IMR-90 (cell line): ENCODE measurements around the gene CDKN2A. TPM values are rescaled to one million over a fixed set of nuclear protein-coding genes. Genes with fewer than 3 reads are reported as not detected.

ENCODE experiments used
- ATAC-seq: fragments of 200-7000 bp; cut with Tn5 transposase; 2 replicates; pipeline ENCODE4 v1.9.1; 2020; ENCODE audit warnings: low read depth, mild to moderate bottlenecking, moderate library complexity
- BruUV-seq: library from RNA; stranded (reverse); fragments of 400-500 nt; replicated peaks from 2 replicates; lab custom pipeline; 2021; lab: Mats Ljungman, UMichigan
- CTCF ChIA-PET: fragments of 300-600 bp; formaldehyde crosslinking; extraction: SDS; loops from one replicate; lab custom pipeline; 2021; ENCODE audit warnings: antibody characterized with exemption; lab: Yijun Ruan, JAX
- POLR2A ChIA-PET: fragments of 300-600 bp; sonication (Branson Sonifier 250); formaldehyde crosslinking; loops from one replicate; lab custom pipeline; 2022; ENCODE audit warnings: antibody characterized with exemption; ENCODE audit not compliant: unreplicated experiment; lab: Charles Lee
- DNase-seq: peaks from one replicate; pipeline ENCODE4 v3.0.0; 2013
- H2AFZ ChIP-seq: replicated peaks from 2 replicates; pipeline ENCODE3; 2013; ENCODE audit warnings: low read length, mild to moderate bottlenecking; ENCODE audit not compliant: poor library complexity
- H2AK5ac ChIP-seq: 2 replicates; pipeline ENCODE4 v1.6.1; 2013; ENCODE audit warnings: low read depth, low read length, inconsistent platforms
- H2AK9ac ChIP-seq: replicated peaks from 2 replicates; pipeline ENCODE3; 2013; ENCODE audit warnings: mild to moderate bottlenecking, low read depth, low read length, moderate library complexity; ENCODE audit not compliant: poor library complexity
- H2BK120ac ChIP-seq: 2 replicates; pipeline ENCODE4 v1.6.1; 2013; ENCODE audit warnings: low read depth, low read length, inconsistent platforms
- H2BK15ac ChIP-seq: 3 replicates; pipeline ENCODE4 v1.6.1; 2013; ENCODE audit warnings: low read depth, low read length, inconsistent platforms
- H2BK20ac ChIP-seq: 2 replicates; pipeline ENCODE4 v1.6.1; 2013; ENCODE audit warnings: low read depth, mild to moderate bottlenecking, inconsistent platforms, low read length, moderate library complexity
- H2BK5ac ChIP-seq: 2 replicates; pipeline ENCODE4 v1.6.1; 2013; ENCODE audit warnings: mild to moderate bottlenecking, low read depth, low read length, inconsistent platforms; ENCODE audit not compliant: poor library complexity, severe bottlenecking
- H3K14ac ChIP-seq: replicated peaks from 2 replicates; pipeline ENCODE4 v1.6.1; 2013; ENCODE audit warnings: low read depth, low read length, inconsistent platforms
- H3K18ac ChIP-seq: 2 replicates; pipeline ENCODE4 v1.6.1; 2013; ENCODE audit warnings: low read depth, low read length, control low read depth
- H3K23ac ChIP-seq: 2 replicates; pipeline ENCODE4 v1.6.1; 2013; ENCODE audit warnings: low read depth, low read length, inconsistent platforms
- H3K27ac ChIP-seq: 2 replicates; pipeline ENCODE4 v1.5.1; 2013; ENCODE audit warnings: mild to moderate bottlenecking, control low read depth, low read length; ENCODE audit not compliant: insufficient read depth
- H3K27me3 ChIP-seq: 2 replicates; pipeline ENCODE4 v1.6.1; 2013; ENCODE audit warnings: low read length; ENCODE audit not compliant: control insufficient read depth, insufficient read depth
- H3K36me3 ChIP-seq: 2 replicates; pipeline ENCODE4 v1.6.1; 2013; ENCODE audit warnings: low read length, mixed read lengths; ENCODE audit not compliant: control insufficient read depth, insufficient read depth
- H3K4ac ChIP-seq: 2 replicates; pipeline ENCODE4 v1.6.1; 2013; ENCODE audit warnings: low read depth, low read length, inconsistent platforms
- H3K4me1 ChIP-seq: 2 replicates; pipeline ENCODE4 v1.6.1; 2013; ENCODE audit warnings: low read length, mixed read lengths; ENCODE audit not compliant: control insufficient read depth, insufficient read depth
- H3K4me2 ChIP-seq: 2 replicates; pipeline ENCODE4 v1.6.1; 2013; ENCODE audit warnings: low read depth, mild to moderate bottlenecking, control low read depth, low read length, moderate library complexity
- H3K4me3 ChIP-seq: 2 replicates; pipeline ENCODE4 v1.5.1; 2013; ENCODE audit warnings: low read depth, mild to moderate bottlenecking, control low read depth, low read length, moderate library complexity; ENCODE audit not compliant: insufficient read depth
- H3K56ac ChIP-seq: 2 replicates; pipeline ENCODE4 v1.6.1; 2013; ENCODE audit warnings: low read length, inconsistent platforms; ENCODE audit not compliant: insufficient read depth; ENCODE audit errors: extremely low read depth
- H3K79me1 ChIP-seq, 2 experiments: 2 replicates each; pipeline ENCODE4 v1.6.1; 2013; ENCODE audit warnings: low read length in 2 of 2, inconsistent platforms in 1 of 2, low read depth in 1 of 2
- H3K9ac ChIP-seq: 2 replicates; pipeline ENCODE4 v1.6.1; 2013; ENCODE audit warnings: low read depth, low read length, control low read depth
- H3K9me1 ChIP-seq: 2 replicates; pipeline ENCODE4 v1.6.1; 2013; ENCODE audit warnings: low read length, inconsistent platforms; ENCODE audit not compliant: insufficient read depth
- H3K9me3 ChIP-seq: 2 replicates; pipeline ENCODE4 v1.6.1; 2013; ENCODE audit warnings: low read length; ENCODE audit not compliant: control insufficient read depth, insufficient read depth
- H4K20me1 ChIP-seq: 2 replicates; pipeline ENCODE4 v1.6.1; 2013; ENCODE audit warnings: low read length, inconsistent platforms; ENCODE audit not compliant: insufficient read depth
- H4K5ac ChIP-seq: 2 replicates; pipeline ENCODE4 v1.6.1; 2013; ENCODE audit warnings: mild to moderate bottlenecking, low read depth, low read length, control low read depth
- H4K8ac ChIP-seq, 2 experiments: 2 replicates each; pipeline ENCODE4 v1.6.1; 2013; ENCODE audit warnings: low read depth in 2 of 2, low read length in 2 of 2, control low read depth in 1 of 2, inconsistent platforms in 1 of 2
- H4K91ac ChIP-seq: 2 replicates; pipeline ENCODE4 v1.6.1; 2013; ENCODE audit warnings: low read depth, low read length, inconsistent platforms; ENCODE audit not compliant: insufficient read depth
- BHLHE40 ChIP-seq: fragments of 150-350 bp; IDR thresholded peaks from 2 replicates; pipeline ENCODE4 v1.6.1; 2016; ENCODE audit warnings: mild to moderate bottlenecking, low read depth, low read length
- CEBPB ChIP-seq: IDR thresholded peaks from 2 replicates; pipeline ENCODE4 v1.6.1; 2012; ENCODE audit warnings: low read depth, low read length, improper control_type of control experiment
- CTCF ChIP-seq: conservative IDR thresholded peaks from 2 replicates; pipeline ENCODE4 v1.5.1; 2012; ENCODE audit warnings: mild to moderate bottlenecking, low read depth, low read length, improper control_type of control experiment
- ELK1 ChIP-seq: fragments of 150-350 bp; IDR thresholded peaks from 2 replicates; pipeline ENCODE4 v1.6.1; 2016; ENCODE audit warnings: low read depth, mild to moderate bottlenecking, low read length, moderate library complexity, borderline replicate concordance
- FOS ChIP-seq: fragments of 150-350 bp; IDR thresholded peaks from 2 replicates; pipeline ENCODE4 v1.6.1; 2016; ENCODE audit warnings: low read depth, low read length
- MAFK ChIP-seq: IDR thresholded peaks from 2 replicates; pipeline ENCODE4 v1.6.1; 2012; ENCODE audit warnings: low read depth, low read length, improper control_type of control experiment
- MAZ ChIP-seq: IDR thresholded peaks from 2 replicates; pipeline ENCODE4 v1.6.1; 2012; ENCODE audit warnings: low read depth, mild to moderate bottlenecking, low read length, improper control_type of control experiment, moderate library complexity, borderline replicate concordance
- MXI1 ChIP-seq: IDR thresholded peaks from 2 replicates; pipeline ENCODE4 v1.6.1; 2012; ENCODE audit warnings: low read depth, mild to moderate bottlenecking, low read length, moderate library complexity, borderline replicate concordance
- NFE2L2 ChIP-seq: fragments of 150-350 bp; IDR thresholded peaks from 2 replicates; pipeline ENCODE4 v1.6.1; 2016; ENCODE audit warnings: low read depth, mild to moderate bottlenecking, low read length
- POLR2A ChIP-seq: IDR thresholded peaks from 2 replicates; pipeline ENCODE4 v1.6.1; 2012; ENCODE audit warnings: mild to moderate bottlenecking, low read depth, low read length
- RAD21 ChIP-seq: IDR thresholded peaks from 2 replicates; pipeline ENCODE4 v1.6.1; 2012; ENCODE audit warnings: low read length, improper control_type of control experiment
- RCOR1 ChIP-seq: IDR thresholded peaks from 2 replicates; pipeline ENCODE4 v1.6.1; 2012; ENCODE audit warnings: mild to moderate bottlenecking, low read length, improper control_type of control experiment; ENCODE audit not compliant: insufficient replicate concordance
- RFX5 ChIP-seq: IDR thresholded peaks from 2 replicates; pipeline ENCODE4 v1.8.0; 2012; ENCODE audit warnings: low read depth, mild to moderate bottlenecking, low read length, moderate library complexity
- USF2 ChIP-seq: fragments of 150-350 bp; IDR thresholded peaks from 2 replicates; pipeline ENCODE4 v1.6.1; 2017; ENCODE audit warnings: mild to moderate bottlenecking, antibody characterized with exemption, low read length, low read depth
- WGBS, 2 experiments: methylation state at CpG; one replicate each; pipeline versions ENCODE4 v1.1.5 to v1.1.7; 2013; ENCODE audit warnings: missing lambda C conversion rate in 2 of 2; ENCODE audit not compliant: insufficient read length in 1 of 2; ENCODE audit errors: extremely low coverage in 2 of 2; 5-methylcytosine and 5-hydroxymethylcytosine counted together
- dilution Hi-C: fragments of 300-500 bp; cut with HindIII; formaldehyde crosslinking; loops from one replicate; pipeline ENCODE4 v1.14.3; 2018; ENCODE audit warnings: low sequenced_read_pairs; ENCODE audit not compliant: unreplicated experiment
- in situ Hi-C: fragments of 300-500 bp; cut with MboI; formaldehyde crosslinking; loops from 3 replicates; pipeline ENCODE4 v1.14.3; 2019; ENCODE audit warnings: low sequenced_read_pairs, inconsistent platforms, mixed read lengths
- intact Hi-C: fragments of 100-400 bp; cut with micrococcal nuclease; formaldehyde crosslinking; loops from 2 replicates; pipeline ENCODE4 v1.10.0; 2022
- polyA plus RNA-seq, 3 experiments: library from polyadenylated mRNA; depleted of rRNA; stranded (reverse); fragments of >200 nt; gene quantifications; 2 replicates each; pipeline ENCODE4 v1.2.3, GENCODE V29; 2012; ENCODE audit warnings: low replicate concordance in 1 of 3
- total RNA-seq: library from RNA; depleted of rRNA; stranded (reverse); fragments of >200 nt; gene quantifications from 2 replicates; pipeline ENCODE4 v1.2.3, GENCODE V29; 2012

The CDKN2A gene
- total and polyA plus RNA-seq, 2 of the 4 experiments (the other 2 are of a cell fraction): 11.3 to 75.3 TPM

- Histone ChIP-seq H3K18ac (no peak overlapping the region), H3K27me3 (no peaks in the 10 kb centered on the region), H3K36me3 (no peaks in the 10 kb centered on the region), H4K20me1 (no peaks in the 10 kb centered on the region), H3K4me1 (peaks cover 6% of the 10 kb centered on the region), H4K5ac (no peak overlapping the region), H2AFZ (no peak overlapping the region), H3K4ac (no peak overlapping the region), H2BK5ac (no peak overlapping the region), H2BK120ac (no peak overlapping the region), H3K9me1 (no peaks in the 10 kb centered on the region), H4K8ac (no peak overlapping the region), H2BK20ac (no peak overlapping the region), H3K27ac (no peak overlapping the region), H3K9me3 (no peaks in the 10 kb centered on the region), H2AK9ac (no peak overlapping the region), H4K91ac (no peak overlapping the region), H2BK15ac (no peak overlapping the region), H3K23ac (no peak overlapping the region), H3K4me2 (no peak overlapping the region), H2AK5ac (no peak overlapping the region), H3K9ac (no peak overlapping the region), H3K79me1 (peaks cover 20 to 26% of the 10 kb centered on the region in 2 experiments), H3K56ac (no peak overlapping the region), H3K14ac (no peak overlapping the region), H3K4me3 (no peak overlapping the region)
- DNase-seq: no peak
- dilution Hi-C loops (no loop called here), intact Hi-C loops (loop anchor here (10.0 kb wide), 1 partner anchor 442 kb away; no protein-coding TSS in a partner anchor), in situ Hi-C loops (loop anchor here (10.0 to 25.0 kb wide), 2 partner anchors 238 to 410 kb away; no protein-coding TSS in a partner anchor)
- no TSS peak for BruUV-seq
- ChIA-PET POLR2A (no interaction called here), CTCF (no interaction called here)
- TF ChIP-seq FOS (no peak), ELK1 (no peak), CEBPB (no peak), RAD21 (no peak), MAZ (no peak), RCOR1 (no peak), BHLHE40 (no peak), MAFK (no peak), RFX5 (no peak), POLR2A (no peak), MXI1 (no peak), USF2 (no peak), NFE2L2 (no peak), CTCF (no peak)
- 46% methylated on average over 2 of the region's 5 CpGs; no CpG with 5 or more reads in 1 of the 2 experiments for WGBS, 2 experiments
- ATAC-seq: no peak
Observed at GRCh38 chr9:21996858-21997257, 2.7 kb upstream of the CDKN2A start.
